Activated gamma-delta T cell treated with anti-CD3 and anti-CD28 coated beads, Interleukin-2, amount 50 U/mL, for 16 hours (primary cell): ENCODE data around the gene RASGRP3.
A peak's percentile ranks its signal among the peaks of the same experiment; 100 is the strongest.

Experiments
- DNase-seq: peaks from one replicate; pipeline ENCODE4 v3.0.0-alpha.2; 2020; ENCODE audit warnings: low read depth

RASGRP3 gene

GRCh38 chr2:33583194-33583938 lies 106.9 kb downstream of the RASGRP3 start:
- DNase-seq = no peak

GRCh38 chr2:33586766-33587165 lies 110.3 kb downstream of the RASGRP3 start:
- no peak for DNase-seq

DNA sequence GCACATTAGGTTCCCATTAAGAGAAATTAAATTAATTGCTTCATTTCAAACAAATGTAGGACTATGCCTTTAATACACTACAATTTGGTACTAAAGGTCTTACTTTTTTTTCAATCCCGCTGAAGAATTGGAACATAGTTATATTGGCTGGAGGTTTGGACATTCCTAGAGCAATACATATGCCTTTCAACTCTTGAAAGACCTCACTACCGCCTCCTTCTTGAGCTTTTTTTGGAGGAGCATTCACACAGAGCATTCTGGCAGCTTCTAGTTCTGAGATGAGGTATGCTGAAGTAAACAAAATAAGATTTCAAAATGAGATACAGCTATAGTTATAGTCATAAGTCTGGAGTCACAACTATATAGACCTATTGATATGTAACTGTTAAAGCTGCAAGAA lies 111.8 kb downstream of the RASGRP3 start:
- DNase-seq = no peak

DNA sequence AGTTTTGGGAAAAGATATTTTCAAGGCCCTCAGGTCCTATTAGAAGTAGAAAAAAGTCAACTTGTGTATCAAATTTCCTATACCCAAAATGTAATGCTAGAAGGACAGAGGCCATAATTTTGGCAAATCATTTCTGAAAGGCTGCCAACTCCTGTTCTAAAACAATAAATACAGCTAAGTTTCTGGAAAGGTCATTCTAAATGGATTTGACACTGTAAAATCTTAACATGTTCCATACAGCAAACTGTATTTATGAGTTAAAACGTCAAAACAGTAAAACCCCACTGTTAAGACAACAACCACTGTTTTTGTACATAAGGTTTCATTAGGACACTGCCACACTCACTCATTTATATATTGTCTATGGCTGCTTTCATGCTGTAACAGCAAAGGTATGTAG lies 113.0 kb downstream of the RASGRP3 start:
- no peak for DNase-seq

GRCh38 chr2:33595385-33595784 lies 118.9 kb downstream of the RASGRP3 start:
- no peak for DNase-seq

DNA sequence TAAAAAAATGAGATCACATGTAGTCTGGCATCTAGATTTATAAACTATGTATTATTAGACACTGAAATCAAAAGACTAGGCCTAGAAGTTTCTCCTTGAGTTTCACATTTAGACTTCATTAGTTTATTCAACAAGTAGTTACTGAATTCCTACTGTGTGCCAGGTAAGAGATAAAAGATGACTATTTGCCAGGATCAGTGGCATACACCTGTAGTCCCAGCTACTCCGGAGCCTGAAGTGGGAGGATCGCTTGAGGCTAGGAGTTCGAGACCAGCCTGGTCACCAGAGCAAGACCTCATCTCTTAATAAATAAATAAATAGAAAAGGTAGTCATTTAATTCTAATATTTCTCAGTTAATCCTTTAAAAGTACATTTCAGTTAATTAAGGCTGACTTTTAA lies 120.6 kb downstream of the RASGRP3 start:
- no peak for DNase-seq

GRCh38 chr2:33598561-33599174 lies 122.2 kb downstream of the RASGRP3 start:
- peak; percentile 10 for DNase-seq

DNA sequence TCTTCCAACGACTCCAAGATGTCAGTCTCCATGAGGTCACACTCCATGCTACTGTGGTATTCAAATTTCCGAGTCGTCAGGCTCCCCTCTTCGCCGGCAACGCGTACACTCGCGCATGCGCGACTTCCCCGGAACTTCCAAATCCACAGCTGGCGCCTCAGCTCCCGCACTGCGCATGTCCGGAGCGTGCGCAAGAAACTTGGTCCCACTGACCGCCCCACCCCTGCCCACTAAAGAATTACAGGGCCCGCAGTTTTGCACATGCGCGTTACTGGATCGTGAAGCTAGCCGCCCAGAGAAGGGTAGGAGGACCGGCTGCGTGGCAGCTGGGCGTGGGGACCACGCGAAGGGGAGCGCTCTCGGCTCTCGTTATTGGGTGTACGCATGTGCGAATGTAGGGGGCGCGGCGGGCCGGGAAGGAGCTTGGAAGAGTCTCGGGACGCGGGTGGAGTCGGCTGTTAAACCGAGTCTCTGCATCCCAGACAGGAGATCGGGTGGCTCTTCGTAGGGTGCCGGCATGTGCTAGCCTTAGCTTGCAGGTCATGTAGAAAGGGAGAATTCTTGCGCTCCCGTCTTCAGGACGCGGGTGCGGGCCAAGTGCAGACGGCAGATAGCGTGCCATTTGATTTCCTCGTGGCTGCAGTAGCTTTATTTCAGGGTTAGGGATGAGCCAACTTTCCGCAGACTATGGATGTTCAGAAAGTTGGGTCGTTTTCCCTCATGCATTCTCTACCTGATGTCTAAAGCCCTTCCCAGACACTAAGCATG lies 122.9 kb downstream of the RASGRP3 start, which contains the start of gene FAM98A:
FAM98A (minus strand) TSS at position 125 of the 768 bp plus-strand sequence; CDS start at position 47, 78 bp downstream.
- DNase-seq = peak; percentile 98

DNA sequence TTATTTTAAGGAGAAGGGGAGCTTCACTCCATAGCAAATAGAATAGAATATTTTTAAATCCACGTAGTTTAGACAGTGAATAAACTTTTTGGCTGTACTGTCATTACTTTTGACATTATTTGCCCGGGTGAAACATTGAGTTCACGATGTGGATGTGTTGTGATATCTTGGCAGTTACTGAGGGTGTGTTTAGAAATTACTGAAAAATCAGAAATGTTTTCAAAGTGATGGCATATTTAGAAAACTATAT lies 123.4 kb downstream of the RASGRP3 start:
- DNase-seq = no peak

GRCh38 chr2:33602201-33602830 lies 125.9 kb downstream of the RASGRP3 start:
- DNase-seq = no peak

- DNase-seq = no peak
Observed at GRCh38 chr2:33603416-33603815, 127.0 kb downstream of the RASGRP3 start.

- DNase-seq = no peak
Observed at GRCh38 chr2:33605056-33605455, 128.6 kb downstream of the RASGRP3 start.

DNA sequence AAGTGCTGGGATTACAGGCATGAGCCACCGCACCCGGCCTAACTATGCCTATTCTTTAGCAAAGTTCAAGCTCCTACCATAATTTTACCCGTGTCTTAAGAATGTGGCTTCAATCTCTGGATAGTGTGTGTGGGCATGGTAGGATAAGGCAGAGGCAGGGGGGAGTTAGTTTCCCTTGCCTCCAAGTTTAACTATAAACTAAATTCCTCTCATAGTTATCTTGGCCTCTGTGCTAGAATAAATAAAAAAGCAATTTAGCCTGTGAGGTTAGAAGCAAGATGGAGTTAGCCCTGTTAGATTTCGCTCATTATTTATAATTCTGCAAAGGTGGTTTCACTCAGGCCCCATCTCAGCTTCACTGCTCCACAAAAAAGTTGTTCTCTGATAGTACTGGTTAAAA lies 129.7 kb downstream of the RASGRP3 start:
- DNase-seq = no peak

DNA sequence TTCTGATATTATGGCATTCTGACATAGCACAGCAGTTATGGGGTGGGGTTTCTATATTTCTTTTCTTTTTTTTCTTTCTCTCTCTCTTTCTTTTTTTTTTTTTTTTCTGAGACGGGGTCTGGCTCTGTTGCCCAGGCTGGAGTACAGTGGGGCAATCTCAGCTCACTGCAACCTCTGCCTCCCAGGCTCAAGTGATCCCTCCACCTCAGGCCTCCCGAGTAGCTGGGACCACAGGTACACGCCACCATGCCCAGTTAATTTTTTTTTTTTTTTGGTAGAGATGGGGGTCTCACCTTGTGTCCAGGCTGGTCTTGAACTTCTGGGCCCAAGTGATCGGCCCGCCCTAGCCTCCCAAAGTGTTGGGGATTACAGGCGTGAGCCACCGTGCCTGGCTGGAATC lies 130.2 kb downstream of the RASGRP3 start:
- no peak for DNase-seq

DNA sequence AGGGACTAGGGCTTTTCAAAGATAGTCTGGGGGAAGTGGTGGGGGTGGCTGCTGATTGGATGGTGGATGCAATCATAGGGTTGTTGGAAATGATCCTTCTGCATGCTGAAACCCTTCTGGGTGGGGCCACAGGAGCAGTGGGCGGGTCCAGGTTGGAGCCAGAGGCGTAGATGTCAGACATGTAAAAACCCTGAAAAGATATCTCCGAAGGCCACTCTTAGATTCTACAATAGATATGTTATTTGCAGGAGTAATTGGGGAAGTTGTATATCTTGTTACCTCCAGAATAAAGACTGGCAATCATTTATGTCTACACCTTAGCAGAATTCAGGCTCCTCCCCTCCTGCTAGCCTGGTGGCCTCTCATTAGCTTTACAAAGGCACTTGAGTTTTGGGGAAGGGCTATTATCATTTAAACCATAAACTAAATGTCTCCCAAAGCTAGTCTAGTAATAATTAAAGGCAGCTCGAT lies 130.8 kb downstream of the RASGRP3 start:
- DNase-seq = no peak

DNA sequence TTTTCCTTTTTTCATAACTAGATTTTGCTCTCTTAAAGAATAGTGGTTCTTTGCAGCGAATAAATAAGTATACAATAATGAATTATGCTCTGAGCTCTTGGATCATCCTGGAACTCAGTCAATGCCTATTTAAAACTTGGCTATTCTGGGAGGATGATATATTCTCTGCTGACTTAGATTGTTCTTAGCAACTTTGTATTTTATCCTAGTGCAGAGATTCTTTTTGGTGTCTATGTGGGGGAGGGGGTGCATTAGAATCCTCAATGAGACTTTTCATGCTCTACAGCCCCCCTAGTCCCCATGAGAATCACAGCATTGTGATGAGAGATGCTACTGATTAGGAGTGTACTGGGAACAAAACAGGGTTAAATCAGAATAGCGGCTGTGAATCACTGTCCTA lies 131.5 kb downstream of the RASGRP3 start:
- DNase-seq = no peak

DNA sequence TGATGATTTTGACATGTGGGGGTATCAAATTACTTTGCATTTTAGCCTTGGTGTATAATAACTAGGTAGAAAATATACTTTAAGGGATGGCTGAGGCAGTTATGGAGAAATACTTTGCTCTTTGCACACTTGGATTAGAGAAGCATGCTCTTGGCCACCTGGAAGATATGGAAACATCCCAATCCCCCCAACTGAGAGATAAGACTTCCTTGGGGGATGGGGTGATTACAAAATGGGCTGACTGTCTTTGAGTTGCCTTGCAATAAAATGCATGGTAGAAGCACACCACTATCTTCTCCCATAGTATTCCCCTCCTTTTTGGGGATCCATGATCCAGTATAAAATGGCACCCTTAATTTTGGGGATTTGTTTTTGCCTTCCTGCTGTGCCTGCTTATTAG lies 137.7 kb downstream of the RASGRP3 start:
- DNase-seq = no peak
